ENCODE results near the gene NTRK3.
"Not testable (repeated sequence)": the region's sequence is repeated elsewhere in the genome, so short reads cannot be mapped to it uniquely, and the experiment has no call there.

Gene NTRK3

DNA sequence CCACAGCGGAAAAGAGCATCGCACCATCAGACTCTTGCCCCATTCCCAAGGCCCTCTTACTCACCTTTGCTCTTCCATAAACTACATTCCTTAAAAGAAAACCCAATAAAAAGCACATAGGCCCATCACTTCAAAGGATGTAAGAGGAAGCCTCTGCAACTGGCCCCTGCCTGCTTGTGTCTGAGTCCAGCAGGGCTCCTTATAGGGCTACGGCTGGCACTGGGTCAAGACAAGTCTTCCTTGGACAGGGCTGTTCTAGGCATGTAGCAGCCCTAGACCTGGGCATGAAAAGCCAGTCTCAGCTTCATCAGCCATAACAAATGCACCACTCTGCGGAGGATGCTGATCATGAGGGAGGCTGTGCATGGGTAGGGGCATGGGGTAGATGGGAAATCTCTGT, 218.3 kb downstream of the NTRK3 start:
- DNase-seq (ENCODE audit: low read depth in 1 of 2, low spot score in 1 of 2) = no peak

DNA sequence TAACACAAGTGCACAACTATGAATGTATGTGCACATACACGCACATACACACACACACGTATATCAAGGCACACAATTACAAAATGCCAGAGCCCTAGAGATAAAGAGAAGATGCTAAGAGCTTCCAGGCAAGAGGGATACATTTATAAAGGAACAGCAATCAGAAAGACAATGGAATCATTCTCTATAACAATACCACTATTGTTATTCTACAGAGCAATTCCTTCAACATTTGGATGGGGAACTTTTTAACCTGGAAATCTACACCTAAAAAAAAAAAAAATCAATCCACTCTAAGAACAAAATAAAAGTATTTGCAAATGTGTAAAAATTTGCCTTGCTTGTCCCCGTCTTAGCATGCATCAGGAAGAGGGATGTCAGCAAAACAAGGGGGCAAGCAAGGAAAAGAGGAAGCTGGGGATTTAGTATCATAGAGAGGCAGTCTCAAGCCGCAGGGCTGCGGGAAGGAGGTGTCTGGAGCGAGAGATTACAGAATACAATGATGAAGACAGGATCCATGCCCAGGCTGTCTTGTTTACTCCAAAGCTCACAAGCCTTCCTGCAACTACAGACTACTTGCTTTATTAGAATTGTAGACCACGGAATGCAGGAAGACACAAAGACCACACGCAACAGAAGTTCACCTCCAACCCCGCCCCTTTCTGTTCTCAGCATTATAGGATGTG, 220.2 kb downstream of the NTRK3 start:
- no peak for DNase-seq (ENCODE audit: low read depth in 1 of 2, low spot score in 1 of 2)

DNA sequence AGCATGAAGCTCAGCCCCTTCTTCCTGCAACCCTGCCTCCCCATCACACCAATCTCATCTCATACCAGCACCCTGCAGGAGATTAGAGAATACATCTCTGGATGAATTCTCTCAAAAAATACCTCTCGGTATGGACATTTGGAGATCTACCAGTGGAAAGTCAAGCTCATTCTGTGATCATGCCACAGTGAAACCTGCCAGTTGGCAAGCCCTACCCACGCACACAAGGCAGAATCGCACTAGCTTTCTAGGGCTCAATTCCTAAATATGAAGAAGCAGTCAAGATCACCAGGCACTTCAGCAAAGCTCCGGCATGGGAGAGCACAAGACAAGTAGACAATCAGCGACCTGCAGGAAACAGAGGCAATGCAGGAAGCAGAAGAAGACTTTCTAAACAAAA, 221.2 kb downstream of the NTRK3 start:
- no peak for DNase-seq (ENCODE audit: low read depth in 1 of 2, low spot score in 1 of 2)

DNA sequence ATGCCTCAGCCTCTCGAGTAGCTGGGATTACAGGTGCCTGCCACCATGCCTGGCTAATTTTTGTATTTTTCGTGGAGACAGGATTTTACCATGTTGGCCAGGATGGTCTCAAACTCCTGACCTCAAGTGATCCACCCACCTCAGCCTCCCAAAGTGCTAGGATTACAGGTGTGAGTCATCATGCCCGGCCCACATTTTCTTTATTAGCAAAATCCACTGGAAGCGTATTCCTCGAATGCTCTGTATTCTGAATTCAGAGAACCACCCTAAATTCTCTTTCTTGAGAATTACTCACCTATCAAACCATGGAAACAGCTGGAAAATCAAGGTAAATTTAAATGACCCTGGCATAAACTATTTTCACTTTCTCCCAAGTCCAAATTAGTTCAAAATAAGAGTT, 223.1 kb downstream of the NTRK3 start:
- not testable (repeated sequence) for DNase-seq (ENCODE audit: low read depth in 1 of 2, low spot score in 1 of 2)

DNA sequence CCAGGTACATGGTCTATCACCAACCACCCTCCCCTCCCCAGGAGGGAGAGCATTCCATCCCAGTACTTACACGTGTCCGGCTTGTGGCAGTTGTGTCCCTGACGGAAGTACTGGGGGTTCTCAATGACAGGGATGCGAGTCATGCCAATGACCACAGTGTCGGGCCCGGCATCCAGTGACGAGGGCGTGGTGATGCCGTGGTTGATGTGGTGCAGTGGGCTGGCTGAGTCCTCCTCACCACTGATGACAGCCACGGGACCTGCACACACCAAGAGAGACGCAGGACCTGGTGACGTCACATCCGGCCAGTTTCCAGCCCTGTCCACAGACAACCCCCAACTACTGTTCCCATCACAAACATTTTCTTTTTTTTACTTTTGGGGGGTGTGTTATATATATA, 223.8 kb downstream of the NTRK3 start:
- DNase-seq (ENCODE audit: low read depth in 1 of 2, low spot score in 1 of 2) = no peak

DNA sequence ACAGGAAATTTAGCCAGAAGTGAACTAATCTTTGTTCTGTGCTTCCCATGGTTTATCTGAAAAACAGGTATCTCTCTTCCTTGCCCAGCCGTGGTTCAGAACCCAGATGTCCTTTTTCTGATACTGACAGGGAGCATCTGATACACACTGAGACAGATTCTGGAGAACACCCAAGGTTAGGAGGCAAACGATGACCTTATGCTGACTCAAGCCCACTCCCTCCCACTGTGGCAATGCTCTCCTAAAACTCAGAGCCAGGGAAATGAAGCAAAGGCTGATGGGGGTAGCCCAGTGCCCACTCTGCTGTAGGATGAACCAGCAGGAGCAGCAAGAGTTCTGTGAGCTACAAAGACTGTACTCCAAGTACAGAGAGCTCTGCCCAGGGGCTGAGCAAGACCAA, 225.1 kb downstream of the NTRK3 start:
- DNase-seq (ENCODE audit: low read depth in 1 of 2, low spot score in 1 of 2) = no peak

DNA sequence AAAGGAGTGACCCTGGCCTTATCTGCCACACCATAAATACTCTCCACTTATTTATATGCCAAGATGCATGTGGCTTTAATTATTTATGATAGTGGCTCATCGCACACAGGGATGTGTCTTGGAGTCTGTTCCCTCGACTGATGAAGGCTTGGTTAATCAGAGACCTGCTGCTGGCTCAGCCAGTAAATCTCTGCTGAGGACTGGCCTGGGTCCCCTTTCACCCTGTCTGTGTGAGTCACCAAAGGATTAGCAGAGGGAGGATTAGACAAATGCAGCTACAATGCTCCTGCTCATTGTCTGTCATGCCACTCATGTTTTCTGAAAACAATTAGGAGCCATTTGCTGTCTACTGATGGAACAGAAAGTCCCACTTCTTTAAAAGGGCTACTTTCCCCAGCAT, 226.8 kb downstream of the NTRK3 start:
- DNase-seq (ENCODE audit: low read depth in 1 of 2, low spot score in 1 of 2) = no peak

DNA sequence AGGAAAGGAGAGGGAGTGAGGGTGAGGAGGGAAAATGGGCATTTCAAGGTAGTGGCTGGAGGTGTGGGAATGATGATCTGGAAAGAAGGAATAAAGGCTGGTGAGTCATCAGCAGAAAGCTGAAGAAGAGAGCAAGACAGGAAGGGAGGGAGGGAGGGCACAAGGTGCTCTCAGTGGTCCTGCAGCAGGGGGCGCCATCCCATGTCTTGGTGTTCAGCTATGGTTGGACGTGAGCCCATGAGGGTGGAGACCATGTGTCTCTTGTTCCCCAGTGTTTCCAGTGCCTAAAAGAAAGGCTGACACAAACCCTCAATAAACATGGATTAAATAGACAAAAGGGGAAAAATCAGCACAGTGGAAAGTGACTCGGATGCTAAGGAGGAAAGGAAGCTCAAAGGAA, 228.5 kb downstream of the NTRK3 start:
- DNase-seq (ENCODE audit: low read depth in 1 of 2, low spot score in 1 of 2) = no peak

DNA sequence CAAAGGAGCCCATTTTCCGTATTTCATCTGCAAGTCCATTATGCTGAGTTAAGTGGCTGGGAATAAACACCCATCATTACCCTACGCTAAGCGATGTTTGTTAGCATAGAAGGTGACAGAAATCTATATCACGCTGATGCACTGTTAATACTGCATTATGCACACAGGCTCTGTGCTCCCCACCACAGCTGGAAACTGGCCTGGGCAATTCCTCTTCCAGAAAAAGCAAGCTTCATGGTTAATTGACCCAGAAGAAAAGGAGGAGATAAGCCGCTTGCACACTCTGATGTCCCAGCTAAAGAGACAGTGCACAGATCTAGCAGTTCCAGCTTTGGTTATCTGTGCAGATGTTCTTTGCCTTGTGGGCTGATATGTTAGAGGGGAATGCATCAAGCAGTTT, 232.6 kb downstream of the NTRK3 start:
- no peak for DNase-seq (ENCODE audit: low read depth in 1 of 2, low spot score in 1 of 2)

DNA sequence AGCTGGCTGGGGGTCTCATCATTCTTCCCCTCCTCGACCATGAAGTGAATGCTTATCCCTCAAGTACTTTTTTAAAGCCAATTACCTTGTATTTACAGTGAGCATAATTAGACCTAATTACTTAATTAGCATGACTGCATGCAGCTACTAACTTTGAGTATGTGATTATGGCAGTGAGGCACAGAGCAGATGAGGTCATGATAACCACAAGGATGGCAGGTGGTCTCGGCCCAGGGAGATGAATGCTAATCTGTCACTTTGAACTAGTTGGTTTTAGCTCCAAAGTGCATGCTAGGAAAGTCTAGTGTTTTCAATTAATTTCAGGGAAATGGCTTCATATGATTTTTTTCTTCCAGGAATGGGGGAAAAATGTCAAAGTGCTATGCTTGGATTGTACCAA, 233.8 kb downstream of the NTRK3 start:
- no peak for DNase-seq (ENCODE audit: low read depth in 1 of 2, low spot score in 1 of 2)

DNA sequence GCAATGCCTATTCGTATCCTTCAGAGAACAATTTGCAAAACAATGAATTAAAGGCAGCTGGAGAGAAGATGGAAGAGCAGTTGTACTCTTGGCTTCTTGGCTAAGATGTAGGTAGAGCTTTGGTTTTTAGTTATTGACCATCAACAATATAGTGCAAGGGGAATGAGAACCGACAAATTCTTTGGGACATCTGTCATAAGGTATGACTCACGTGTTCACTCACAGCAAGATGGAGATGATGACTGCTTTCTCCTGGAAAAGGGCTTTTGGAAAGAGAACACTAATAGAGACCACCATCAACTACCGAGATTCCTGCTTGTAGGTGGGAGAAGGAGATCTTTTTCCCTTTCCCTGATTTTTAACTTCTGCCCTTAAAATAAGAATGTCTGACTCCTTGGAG, 234.9 kb downstream of the NTRK3 start:
- no peak for DNase-seq (ENCODE audit: low read depth in 1 of 2, low spot score in 1 of 2)

DNA sequence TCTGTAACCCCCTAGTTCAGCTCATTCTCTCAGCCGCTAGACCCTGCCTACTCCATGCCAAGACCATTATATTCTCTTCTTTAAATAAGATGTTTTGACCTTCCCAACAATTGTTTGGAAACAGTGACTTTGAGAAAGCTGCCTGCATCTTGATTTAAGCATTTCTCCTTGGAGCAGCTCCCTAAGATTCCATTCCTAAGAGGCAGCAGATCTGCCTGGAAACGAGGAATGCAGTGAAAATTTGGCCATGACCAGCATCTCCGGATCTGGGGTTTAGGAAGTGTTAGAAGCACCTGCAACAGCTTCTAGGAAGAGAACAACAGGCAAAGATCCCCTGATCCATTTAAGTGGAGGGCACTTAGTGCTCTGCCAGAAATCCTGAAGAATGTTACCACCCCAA, 235.7 kb downstream of the NTRK3 start:
- DNase-seq (ENCODE audit: low read depth in 1 of 2, low spot score in 1 of 2) = no peak

DNA sequence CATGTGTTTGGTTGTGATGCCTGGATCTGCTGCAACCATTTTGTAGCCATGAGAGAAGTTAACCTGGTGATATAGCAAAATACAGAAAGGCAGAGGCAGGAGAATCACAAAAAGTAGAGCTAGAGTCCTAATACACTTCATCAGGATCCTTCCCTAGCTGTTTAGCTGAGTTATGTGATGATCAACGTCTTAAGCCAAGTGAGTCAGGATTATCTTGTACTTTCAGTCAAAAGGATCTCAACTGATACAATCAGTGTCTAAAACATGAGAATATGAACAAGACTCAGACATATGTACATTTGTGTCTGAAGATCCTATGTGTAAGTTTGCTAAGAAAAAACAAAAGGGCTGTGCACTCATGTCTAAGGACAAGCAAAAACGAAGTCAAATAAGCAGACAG, 236.9 kb downstream of the NTRK3 start:
- no peak for DNase-seq (ENCODE audit: low read depth in 1 of 2, low spot score in 1 of 2)

DNA sequence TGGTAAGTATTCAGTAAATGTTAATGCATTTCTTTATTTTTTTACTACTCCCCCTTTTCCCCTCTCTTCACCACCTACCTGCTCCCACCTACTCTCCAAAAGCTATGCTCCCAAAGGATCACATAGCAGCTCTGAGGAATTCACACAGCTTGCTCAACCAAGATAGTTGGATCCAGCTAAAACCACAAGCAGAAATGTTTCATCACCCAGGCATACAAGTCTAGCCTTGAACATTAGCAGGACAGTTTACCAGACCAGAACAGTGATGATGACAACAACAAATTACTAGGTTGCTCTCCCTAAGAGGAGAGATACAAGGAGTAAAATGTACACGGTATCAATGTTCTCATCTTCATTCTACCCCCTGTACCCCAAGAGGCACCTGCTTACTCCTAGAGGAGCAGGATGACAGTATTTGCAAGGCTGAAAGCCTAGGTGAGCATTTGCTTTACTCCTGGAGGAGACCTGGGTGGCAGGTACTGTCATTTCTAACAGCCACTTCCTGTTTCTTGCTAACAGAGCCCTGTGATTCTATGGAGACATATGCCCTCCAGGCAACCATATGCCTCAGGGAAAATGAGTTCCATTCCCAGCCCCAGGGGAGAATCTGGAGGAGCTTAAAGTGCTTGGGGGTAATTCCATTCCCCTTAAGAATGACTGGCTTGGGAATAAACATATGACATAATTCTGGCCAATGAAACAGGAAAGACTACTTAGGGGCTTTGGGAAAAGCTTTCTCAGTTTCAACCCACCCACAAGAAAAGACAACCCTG, 237.5 kb downstream of the NTRK3 start:
- DNase-seq (ENCODE audit: low read depth in 1 of 2, low spot score in 1 of 2) = no peak

DNA sequence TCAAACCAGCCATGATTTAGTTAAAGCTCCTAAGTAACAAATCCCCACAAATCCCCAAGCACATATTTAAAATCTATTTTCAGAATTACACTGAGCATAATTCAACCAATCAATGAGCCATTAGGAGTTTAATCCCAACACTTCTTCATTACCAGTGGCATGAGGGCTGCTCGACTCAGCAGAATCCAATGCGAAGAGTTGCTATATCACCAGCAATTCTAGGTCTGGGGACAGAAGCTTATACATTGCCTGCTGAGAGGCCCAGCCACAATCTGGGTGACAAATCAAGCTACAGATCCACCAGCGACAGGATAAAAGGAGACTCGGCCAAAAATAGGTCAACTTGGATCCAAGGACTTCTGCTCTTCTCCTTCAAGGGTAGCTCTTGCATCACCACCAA, 238.8 kb downstream of the NTRK3 start:
- DNase-seq (ENCODE audit: low read depth in 1 of 2, low spot score in 1 of 2) = no peak

DNA sequence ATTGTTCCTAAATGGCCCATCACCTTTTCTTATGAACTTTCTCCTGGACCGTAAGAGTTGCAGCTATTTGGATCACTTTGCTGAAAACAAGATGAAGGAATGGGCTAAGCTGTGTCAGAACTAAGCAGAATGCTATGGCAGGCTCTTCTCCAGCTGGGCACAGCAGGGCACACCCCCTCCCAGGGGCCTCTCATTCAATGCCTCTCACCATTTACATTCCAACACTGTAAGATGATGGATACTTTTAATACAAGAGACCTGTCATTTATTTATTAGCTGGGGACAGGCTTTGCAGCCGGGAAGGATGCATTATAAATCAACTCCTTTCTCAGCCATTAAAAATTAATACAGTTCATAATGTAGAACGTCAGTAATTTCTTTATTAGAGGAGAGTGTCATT, 240.1 kb downstream of the NTRK3 start:
- DNase-seq (ENCODE audit: low read depth in 1 of 2, low spot score in 1 of 2) = no peak

DNA sequence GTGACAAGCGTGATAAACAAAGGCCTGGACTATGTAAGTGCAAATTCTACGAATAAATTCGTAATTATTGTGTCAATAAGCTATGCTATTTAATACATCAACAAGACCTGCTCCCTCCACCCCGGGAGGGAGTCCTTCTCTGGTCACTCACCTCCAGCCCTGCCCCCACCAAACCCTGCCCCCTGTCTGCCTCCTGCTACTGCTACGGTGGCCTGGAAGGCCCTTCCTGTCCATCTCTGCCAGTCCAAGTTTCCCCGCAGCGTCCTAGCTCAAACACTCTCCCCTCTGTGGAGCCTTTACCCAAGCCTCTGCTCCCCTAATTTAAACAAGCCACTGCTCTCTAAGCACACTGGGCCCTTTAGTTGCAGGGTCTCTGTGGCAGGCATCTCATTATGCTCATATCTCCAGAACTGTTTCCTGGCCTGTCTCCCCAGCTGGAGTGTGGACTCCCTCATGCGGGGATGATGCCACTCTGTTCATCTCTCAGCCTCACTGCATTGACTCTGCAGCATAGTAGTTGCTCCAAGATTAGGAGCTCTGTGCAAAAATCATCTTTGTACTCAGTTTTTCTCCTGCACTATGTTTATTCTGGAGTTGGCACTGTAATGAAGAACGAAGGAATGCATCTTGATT, 241.2 kb downstream of the NTRK3 start:
- DNase-seq (ENCODE audit: low read depth in 1 of 2, low spot score in 1 of 2) = no peak

DNA sequence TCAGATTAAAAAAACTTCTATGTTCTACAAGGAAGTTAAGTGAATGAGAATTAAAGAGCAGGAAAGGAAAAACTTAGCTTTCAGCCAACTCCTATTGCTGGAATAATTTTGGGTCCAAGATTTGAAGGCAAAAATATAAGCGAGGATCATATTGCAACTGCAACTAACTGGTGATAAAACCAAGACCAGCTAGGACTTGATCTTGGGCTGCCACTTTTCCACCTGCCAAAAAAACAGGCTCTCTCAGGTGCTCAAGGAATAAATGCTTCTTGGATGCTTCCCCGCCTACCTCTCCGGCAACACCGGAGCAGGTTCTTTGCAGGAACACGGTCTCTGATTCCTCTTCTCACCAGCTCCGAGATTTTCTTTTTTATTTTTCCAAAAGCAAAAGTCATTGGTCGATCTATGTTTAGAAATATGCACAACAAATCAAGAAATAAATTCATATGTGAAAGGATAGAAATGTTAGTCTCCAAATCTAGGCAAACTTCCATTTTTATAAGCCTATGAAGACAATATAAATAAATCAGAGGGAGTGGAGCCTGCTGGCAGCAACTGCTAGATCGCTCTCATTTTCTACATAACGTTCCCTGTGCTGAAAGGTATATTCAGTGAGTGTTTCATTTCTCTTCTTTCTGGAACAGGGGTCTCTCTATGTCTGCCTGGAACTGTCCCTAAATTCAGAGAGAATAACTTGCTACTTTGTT, 241.9 kb downstream of the NTRK3 start:
- no peak for DNase-seq (ENCODE audit: low read depth in 1 of 2, low spot score in 1 of 2)

DNA sequence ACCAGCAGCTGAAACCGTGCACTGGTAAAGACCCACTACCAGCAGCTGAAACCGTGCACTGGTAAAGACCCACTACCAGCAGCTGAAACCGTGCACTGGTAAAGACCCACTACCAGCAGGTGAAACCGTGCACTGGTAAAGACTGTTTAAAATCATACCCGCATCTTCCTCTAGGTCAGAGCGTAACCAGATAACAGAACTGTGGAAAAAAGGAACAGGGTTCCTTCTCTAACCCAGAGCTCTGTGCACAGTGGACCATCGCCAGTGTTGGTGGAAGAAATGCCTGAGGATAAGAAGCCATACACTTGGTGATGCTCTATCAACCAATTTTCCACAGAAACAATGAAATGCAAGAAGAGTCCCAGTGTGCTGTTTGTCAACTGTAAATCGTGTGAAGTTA, 243.4 kb downstream of the NTRK3 start:
- no peak for DNase-seq (ENCODE audit: low read depth in 1 of 2, low spot score in 1 of 2)

DNA sequence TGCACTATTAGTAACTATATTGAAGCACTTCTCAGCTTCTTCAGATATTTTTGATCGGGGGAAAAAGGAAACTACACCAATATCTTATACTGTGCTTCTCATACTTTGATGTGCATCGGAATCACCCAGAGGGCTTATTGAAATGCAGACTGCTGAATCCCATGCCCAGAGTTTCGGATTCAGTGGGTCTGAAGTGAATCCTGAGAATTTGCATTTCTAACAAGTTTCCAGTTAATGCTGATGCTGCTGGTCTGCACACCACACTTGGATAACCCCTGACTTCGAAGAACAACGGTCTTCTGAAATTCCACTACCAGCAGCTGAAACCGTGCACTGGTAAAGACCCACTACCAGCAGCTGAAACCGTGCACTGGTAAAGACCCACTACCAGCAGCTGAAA, 243.9 kb downstream of the NTRK3 start:
- DNase-seq (ENCODE audit: low read depth in 1 of 2, low spot score in 1 of 2) = no peak

DNA sequence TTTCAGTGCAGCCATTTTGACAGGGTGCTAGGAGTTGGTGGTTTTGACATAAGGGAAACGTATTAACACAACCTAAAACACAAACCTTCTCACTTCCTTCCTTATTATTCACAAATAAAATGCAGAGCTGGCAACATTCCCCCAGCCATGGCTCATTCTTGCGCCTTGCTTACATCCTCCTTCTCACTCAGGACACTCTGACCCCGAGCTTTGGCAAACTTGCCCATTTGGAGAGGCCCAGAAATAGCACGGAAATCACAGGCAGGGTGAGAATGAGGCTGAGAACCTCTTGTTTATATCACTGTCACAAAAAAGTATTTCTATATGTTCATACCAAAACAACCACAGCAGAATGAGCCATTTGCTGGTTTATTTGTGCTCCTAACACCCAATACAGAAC, 244.3 kb downstream of the NTRK3 start:
- no peak for DNase-seq (ENCODE audit: low read depth in 1 of 2, low spot score in 1 of 2)

DNA sequence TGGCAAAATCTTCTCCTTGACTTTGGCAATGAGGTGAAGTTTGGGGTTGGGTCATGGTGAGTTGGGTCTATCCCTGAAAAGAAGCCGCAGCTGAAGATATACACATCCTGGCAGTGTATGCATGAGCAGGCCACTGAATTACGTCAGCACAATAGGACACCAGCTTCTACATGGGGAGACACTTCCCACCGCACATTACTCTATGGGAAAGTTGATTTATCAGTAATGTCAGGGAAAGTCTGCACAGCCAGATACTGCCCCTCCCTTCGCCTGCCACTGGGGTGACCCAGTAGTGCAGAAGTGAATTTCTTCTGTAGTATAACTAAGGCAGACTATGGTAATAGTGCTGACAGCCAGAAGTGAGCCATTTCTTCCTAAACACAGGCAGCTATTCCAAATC, 245.0 kb downstream of the NTRK3 start:
- DNase-seq (ENCODE audit: low read depth in 1 of 2, low spot score in 1 of 2) = no peak

All from stimulated activated CD4-positive, alpha-beta T cell treated with anti-CD3 and anti-CD28 coated beads, Interleukin-15, amount 100 ng/mL, for 1 hour (primary cell).